Astrocyte of the cerebellum (primary cell): ENCODE data around the gene INPP5D.

ENCODE experiments used
- DNase-seq: peaks from one replicate; pipeline ENCODE4 v3.0.0-alpha.2; 2011; ENCODE audit warnings: low read depth
- H3K4me3 ChIP-seq: 2 replicates; pipeline ENCODE4 v1.5.1; 2011; ENCODE audit warnings: mild to moderate bottlenecking, low read depth, low read length, moderate library complexity
- CTCF ChIP-seq: IDR thresholded peaks from 2 replicates; pipeline ENCODE4 v1.5.1; 2012; ENCODE audit warnings: low read length, low read depth, moderate library complexity, mild to moderate bottlenecking; ENCODE audit errors: missing control alignments
- in situ Hi-C: cut with HindIII; loops from 2 replicates; pipeline ENCODE4 v1.10.0; 2017; ENCODE audit warnings: low sequenced_read_pairs

The INPP5D gene

DNA sequence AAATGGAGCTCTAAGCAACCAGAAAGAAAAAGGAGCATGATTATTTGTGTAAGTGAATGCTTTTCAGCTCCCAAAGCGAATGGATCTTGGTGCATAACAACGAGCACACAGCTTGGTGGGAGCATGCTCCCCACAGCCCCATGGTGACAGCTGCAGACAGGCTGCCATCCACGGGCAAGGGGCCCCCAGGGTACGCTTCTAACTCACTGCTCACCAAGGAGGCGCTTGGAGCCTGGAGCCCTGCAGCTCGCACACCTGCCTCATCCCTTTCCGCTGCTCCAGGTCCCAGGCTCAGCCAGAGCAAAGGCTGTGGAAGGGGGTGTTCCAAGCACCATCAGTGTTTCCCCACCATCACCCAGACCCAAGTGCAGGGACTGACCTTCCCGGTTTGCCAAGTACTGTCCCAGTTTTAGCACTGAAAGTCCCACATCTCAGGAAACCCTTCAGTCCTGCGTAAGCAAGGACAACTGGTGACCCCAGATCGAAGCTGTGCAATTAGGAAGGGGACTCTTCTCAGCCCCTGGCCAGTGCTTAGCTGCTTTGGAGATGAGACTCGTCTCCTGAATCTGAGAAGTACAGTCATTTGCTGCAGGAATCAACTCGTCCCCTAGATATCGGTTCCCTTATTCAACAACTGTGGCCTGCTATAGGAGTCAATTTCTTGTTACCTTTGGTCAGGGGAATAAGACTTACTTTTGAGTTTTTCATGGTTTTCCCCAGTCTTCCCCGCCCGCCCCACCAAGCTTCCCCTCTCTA is 141.3 kb downstream of the INPP5D start:
- DNase-seq, result no peak
- H3K4me3 ChIP-seq, result no peak overlapping the region
- no peak for TF ChIP-seq CTCF
- in situ Hi-C loops, result no loop called here

GRCh38 chr2:233202531-233202944 is 142.4 kb downstream of the INPP5D start:
- H3K4me3 ChIP-seq, result no peak overlapping the region
- no peak for DNase-seq
- in situ Hi-C loops, result no loop called here
- no peak for TF ChIP-seq CTCF

- no peak for DNase-seq
- in situ Hi-C loops, result no loop called here
- no peak for TF ChIP-seq CTCF
- no peak overlapping the region for H3K4me3 ChIP-seq
These were observed 142.9 kb downstream of the INPP5D start for GRCh38 chr2:233203060-233203459.

GRCh38 chr2:233204286-233204936 is 144.3 kb downstream of the INPP5D start:
- H3K4me3 ChIP-seq, result no peak overlapping the region
- in situ Hi-C loops, result no loop called here
- no peak for TF ChIP-seq CTCF
- DNase-seq, result no peak

GRCh38 chr2:233208382-233209116 is 148.4 kb downstream of the INPP5D start:
- TF ChIP-seq CTCF, result no peak
- in situ Hi-C loops, result no loop called here
- no peak for DNase-seq
- H3K4me3 ChIP-seq, result no peak overlapping the region

DNA sequence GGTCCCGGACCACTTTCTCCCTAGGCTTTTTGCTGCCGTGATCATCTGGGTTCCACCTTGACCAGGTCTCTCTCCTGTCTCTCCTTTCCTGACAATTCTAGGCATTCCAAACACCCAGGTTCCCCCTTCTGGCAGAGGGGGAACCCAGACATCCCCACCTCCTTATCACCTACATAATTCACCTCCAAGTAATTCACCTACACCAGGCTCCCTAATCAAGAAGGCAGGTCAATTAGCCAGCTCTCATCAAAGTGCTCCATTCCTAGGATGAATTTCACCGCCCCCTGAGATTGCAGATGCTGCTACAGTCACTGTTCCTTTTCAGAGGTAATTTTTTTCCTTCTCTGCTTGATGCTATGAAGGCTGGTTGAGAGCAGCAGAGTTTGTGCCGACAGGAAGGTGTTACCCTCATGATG is 149.0 kb downstream of the INPP5D start:
- no peak for TF ChIP-seq CTCF
- no peak for DNase-seq
- in situ Hi-C loops, result no loop called here
- H3K4me3 ChIP-seq, result no peak overlapping the region
